ENCODE data around the gene DIPK1A. TPM values are rescaled to one million over a fixed set of nuclear protein-coding genes. Genes with fewer than 3 reads are reported as not detected.

DIPK1A gene
- total RNA-seq, 1 donor from 2014 or later, result 3.6 TPM

DNA sequence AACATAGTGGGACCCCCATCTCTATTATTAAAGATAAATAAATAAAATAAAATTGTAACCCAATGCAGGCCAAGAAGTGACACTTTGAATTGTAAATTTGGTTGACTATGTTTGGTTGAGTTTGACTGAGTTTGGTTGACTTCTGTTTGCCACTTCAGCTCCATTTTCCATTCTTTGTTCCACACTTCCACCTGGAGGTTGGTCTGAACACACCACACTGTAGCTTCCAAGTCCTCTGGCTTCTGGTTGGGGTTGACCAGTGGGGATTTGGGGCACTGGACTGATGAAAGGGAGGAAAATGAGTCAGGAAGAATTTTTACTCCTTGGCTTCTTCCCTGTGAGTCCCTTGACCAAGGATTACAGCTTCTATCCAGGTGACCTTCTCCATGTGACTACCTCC is 40.6 kb upstream of the DIPK1A start:
- no peak for TF ChIP-seq EZH2phosphoT487 (IDR thresholded peaks at IDR 0.05)
- TF ChIP-seq, protein P1, sequence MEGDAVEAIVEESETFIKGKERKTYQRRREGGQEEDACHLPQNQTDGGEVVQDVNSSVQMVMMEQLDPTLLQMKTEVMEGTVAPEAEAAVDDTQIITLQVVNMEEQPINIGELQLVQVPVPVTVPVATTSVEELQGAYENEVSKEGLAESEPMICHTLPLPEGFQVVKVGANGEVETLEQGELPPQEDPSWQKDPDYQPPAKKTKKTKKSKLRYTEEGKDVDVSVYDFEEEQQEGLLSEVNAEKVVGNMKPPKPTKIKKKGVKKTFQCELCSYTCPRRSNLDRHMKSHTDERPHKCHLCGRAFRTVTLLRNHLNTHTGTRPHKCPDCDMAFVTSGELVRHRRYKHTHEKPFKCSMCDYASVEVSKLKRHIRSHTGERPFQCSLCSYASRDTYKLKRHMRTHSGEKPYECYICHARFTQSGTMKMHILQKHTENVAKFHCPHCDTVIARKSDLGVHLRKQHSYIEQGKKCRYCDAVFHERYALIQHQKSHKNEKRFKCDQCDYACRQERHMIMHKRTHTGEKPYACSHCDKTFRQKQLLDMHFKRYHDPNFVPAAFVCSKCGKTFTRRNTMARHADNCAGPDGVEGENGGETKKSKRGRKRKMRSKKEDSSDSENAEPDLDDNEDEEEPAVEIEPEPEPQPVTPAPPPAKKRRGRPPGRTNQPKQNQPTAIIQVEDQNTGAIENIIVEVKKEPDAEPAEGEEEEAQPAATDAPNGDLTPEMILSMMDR (IDR thresholded peaks at IDR 0.05), result no peak
- no peak for TF ChIP-seq EZH2 (IDR thresholded peaks at IDR 0.05)
- no peak overlapping the region for H3K4me3 Mint-ChIP-seq
- peaks cover 10% of the 10 kb centered on the region for H3K4me1 Mint-ChIP-seq
- no peaks in the 10 kb centered on the region for H3K27me3 ChIP-seq
- H3K27me3 Mint-ChIP-seq (ENCODE audit: insufficient read depth, low read depth), result peaks cover 2% of the 10 kb centered on the region
- no peak overlapping the region for H2AFZ ChIP-seq (replicated peaks)
- no peaks in the 10 kb centered on the region for H3K9me3 Mint-ChIP-seq
- H3K27ac Mint-ChIP-seq, result no peak overlapping the region
- no peak for DNase-seq (ENCODE audit: low spot score)
- no peak overlapping the region for H3K4me3 ChIP-seq
- no peaks in the 10 kb centered on the region for H4K20me1 ChIP-seq (ENCODE audit: low read depth)
- no peak overlapping the region for H3K27ac ChIP-seq
- H3K9me3 ChIP-seq (ENCODE audit: low read depth), result no peaks in the 10 kb centered on the region
- H3K79me2 ChIP-seq (ENCODE audit: low read depth), result no peaks in the 10 kb centered on the region
- H3K4me2 ChIP-seq, result no peak overlapping the region
- H3K36me3 ChIP-seq, result no peaks in the 10 kb centered on the region
- no peaks in the 10 kb centered on the region for H3K36me3 Mint-ChIP-seq
- no peaks in the 10 kb centered on the region for H3F3A ChIP-seq (ENCODE audit: low read depth)
- H3K4me1 ChIP-seq, result peaks cover 6% of the 10 kb centered on the region
- no peak overlapping the region for H3K9ac ChIP-seq

DNA sequence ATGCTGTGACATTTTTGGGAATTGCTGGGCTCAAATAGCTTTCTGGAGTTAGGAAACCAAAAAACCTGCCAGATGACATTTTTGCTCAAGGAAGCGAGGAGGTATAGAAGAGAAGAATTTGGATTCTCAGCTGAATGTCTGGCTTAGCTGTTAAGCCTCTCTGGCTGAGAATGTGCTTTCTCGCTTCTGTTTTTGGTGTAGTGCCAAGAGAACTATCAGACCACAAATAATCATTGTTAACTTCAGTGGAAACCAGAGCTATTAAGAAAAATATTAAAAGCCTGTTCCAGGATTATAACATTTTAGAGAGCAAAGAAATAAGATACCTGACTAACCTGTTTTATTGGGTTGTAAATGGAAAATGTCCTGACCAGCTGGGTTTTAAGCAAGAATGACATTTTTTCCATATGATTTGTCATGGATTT is 39.5 kb upstream of the DIPK1A start:
- DNase-seq (ENCODE audit: low spot score), result peak; percentile 26
- H3K4me3 Mint-ChIP-seq, result no peak overlapping the region

DNA sequence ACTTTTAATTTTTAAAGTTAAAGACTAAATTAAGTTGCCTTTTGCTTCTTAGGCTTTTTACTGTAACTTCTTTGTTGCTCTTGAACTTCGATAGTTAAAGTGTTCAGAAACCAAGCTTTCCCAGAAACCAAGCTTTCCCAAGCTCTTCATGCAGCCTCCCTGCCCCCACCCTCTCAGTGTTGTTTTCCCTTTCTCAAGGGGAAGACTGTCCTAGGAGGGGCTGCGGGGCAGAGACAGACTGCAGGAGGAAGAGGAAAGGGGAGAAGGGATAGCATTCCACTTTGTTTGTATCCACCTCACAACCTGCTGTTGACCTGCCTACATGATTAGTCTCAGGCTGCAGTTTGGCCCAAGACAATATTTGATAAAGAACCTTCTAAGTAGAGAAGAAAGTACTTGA is 39.0 kb upstream of the DIPK1A start:
- no peak overlapping the region for H3K4me3 ChIP-seq
- peak; percentile 39 for DNase-seq (ENCODE audit: low spot score)
- H3K27ac Mint-ChIP-seq, result no peak overlapping the region
- H3K36me3 ChIP-seq, result no peaks in the 10 kb centered on the region
- no peaks in the 10 kb centered on the region for H3K27me3 ChIP-seq
- peaks cover 6% of the 10 kb centered on the region for H3K4me1 ChIP-seq
- no peaks in the 10 kb centered on the region for H4K20me1 ChIP-seq (ENCODE audit: low read depth)
- H3K79me2 ChIP-seq (ENCODE audit: low read depth), result no peaks in the 10 kb centered on the region
- no peaks in the 10 kb centered on the region for H3F3A ChIP-seq (ENCODE audit: low read depth)
- no peak overlapping the region for H3K9ac ChIP-seq
- no peak overlapping the region for H3K27ac ChIP-seq
- peaks cover 10% of the 10 kb centered on the region for H3K4me1 Mint-ChIP-seq
- no peaks in the 10 kb centered on the region for H3K9me3 Mint-ChIP-seq
- H3K36me3 Mint-ChIP-seq, result no peaks in the 10 kb centered on the region
- no peaks in the 10 kb centered on the region for H3K9me3 ChIP-seq (ENCODE audit: low read depth)
- no peak overlapping the region for H3K4me3 Mint-ChIP-seq
- TF ChIP-seq, protein P1 (IDR thresholded peaks at IDR 0.05), result no peak
- peaks cover 2% of the 10 kb centered on the region for H3K27me3 Mint-ChIP-seq (ENCODE audit: insufficient read depth, low read depth)
- H2AFZ ChIP-seq (replicated peaks), result no peak overlapping the region
- H3K4me2 ChIP-seq, result peak overlapping the region; percentile 16

More for the DNA sequence above, 39.5 kb upstream of the DIPK1A start:
- no peaks in the 10 kb centered on the region for H3K27me3 ChIP-seq
- no peak overlapping the region for H3K9ac ChIP-seq
- no peaks in the 10 kb centered on the region for H3K9me3 ChIP-seq (ENCODE audit: low read depth)
- peaks cover 6% of the 10 kb centered on the region for H3K4me1 ChIP-seq
- peaks cover 2% of the 10 kb centered on the region for H3K27me3 Mint-ChIP-seq (ENCODE audit: insufficient read depth, low read depth)
- no peak overlapping the region for H3K27ac ChIP-seq
- H3K36me3 ChIP-seq, result no peaks in the 10 kb centered on the region
- no peaks in the 10 kb centered on the region for H3F3A ChIP-seq (ENCODE audit: low read depth)
- TF ChIP-seq EZH2phosphoT487 (IDR thresholded peaks at IDR 0.05), result no peak
- TF ChIP-seq EZH2 (IDR thresholded peaks at IDR 0.05), result no peak
- TF ChIP-seq, protein P1 (IDR thresholded peaks at IDR 0.05), result no peak
- H2AFZ ChIP-seq (replicated peaks), result no peak overlapping the region
- H3K4me3 ChIP-seq, result no peak overlapping the region
- H3K4me1 Mint-ChIP-seq, result peaks cover 10% of the 10 kb centered on the region
- H3K27ac Mint-ChIP-seq, result no peak overlapping the region
- H3K79me2 ChIP-seq (ENCODE audit: low read depth), result no peaks in the 10 kb centered on the region
- peak overlapping the region; percentile 16 for H3K4me2 ChIP-seq
- no peaks in the 10 kb centered on the region for H4K20me1 ChIP-seq (ENCODE audit: low read depth)
- H3K9me3 Mint-ChIP-seq, result no peaks in the 10 kb centered on the region
- H3K36me3 Mint-ChIP-seq, result no peaks in the 10 kb centered on the region

All from neural progenitor cell (in vitro differentiated cells).